HCT116 (cell line): ENCODE results near the gene TEX12. TPM values are rescaled to one million over a fixed set of nuclear protein-coding genes. Genes with fewer than 3 reads are reported as not detected.

ENCODE experiments used
- ATAC-seq: fragments of 200-7000 bp; cut with Tn5 transposase; 2 replicates; pipeline ENCODE4 v1.9.1; 2020; ENCODE audit warnings: mild to moderate bottlenecking, moderate library complexity
- BruUV-seq: library from RNA; stranded (reverse); fragments of 400-500 nt; replicated peaks from 2 replicates; lab custom pipeline; 2021; lab: Mats Ljungman, UMichigan
- CTCF ChIA-PET: fragments of 300-600 bp; sonication (Branson Sonifier 250); formaldehyde crosslinking; loops from one replicate; lab custom pipeline; 2021; ENCODE audit warnings: antibody characterized with exemption; lab: Charles Lee
- POLR2A ChIA-PET: fragments of 300-600, 350-600 bp; sonication (Branson Sonifier 250); formaldehyde crosslinking; loops from one replicate; lab custom pipeline; 2021; ENCODE audit warnings: antibody characterized with exemption; lab: Charles Lee
- RAD21 ChIA-PET, 2 experiments: fragments of 300-600 bp; sonication (Branson Sonifier 250); formaldehyde crosslinking; loops; one replicate each; lab custom pipeline; 2023; ENCODE audit warnings: low total read pairs in 2 of 2; ENCODE audit not compliant: uncharacterized antibody in 2 of 2, unreplicated experiment in 2 of 2, low non-redundant PET in 1 of 2; lab: Charles Lee
- DNase-seq: peaks from one replicate; pipeline ENCODE4 v3.0.0-alpha.2; 2010; ENCODE audit warnings: low read depth, low spot score
- H2AFZ ChIP-seq: fragments of 200-600 bp; shearing (Covaris generic), sonication (generic); 2 replicates; pipeline ENCODE4 v1.6.1; 2017; ENCODE audit warnings: low read depth, mixed run types, mixed read lengths, antibody characterized with exemption, low read length; ENCODE audit not compliant: poor library complexity, severe bottlenecking
- H3K27ac ChIP-seq: 2 replicates; pipeline ENCODE4 v1.5.1; 2012; ENCODE audit warnings: low read depth, low read length
- H3K27me3 ChIP-seq: fragments of 200-600 bp; sonication (generic); 2 replicates; pipeline ENCODE4 v1.6.1; 2016; ENCODE audit warnings: mixed run types, low read length, mixed read lengths; ENCODE audit not compliant: insufficient read depth
- H3K36me3 ChIP-seq, 2 experiments: fragments of 200-500 bp in 1 of 2; fragments of 200-600 bp in 1 of 2; sonication (Bioruptor generic) in 1 of 2; sonication (generic) in 1 of 2; 2 replicates each; pipeline versions ENCODE4 v1.5.1 to v1.6.1; 2014 to 2016; ENCODE audit warnings: low read length in 2 of 2, inconsistent platforms in 1 of 2, mixed read lengths in 1 of 2, mixed run types in 1 of 2; ENCODE audit not compliant: insufficient read depth in 2 of 2, control insufficient read depth in 1 of 2
- H3K4me1 ChIP-seq, 2 experiments: fragments of 200-600 bp in 1 of 2; sonication (generic) in 1 of 2; 2 replicates each; pipeline versions ENCODE4 v1.5.1 to v1.6.1; 2012 to 2017; ENCODE audit warnings: low read length in 2 of 2, inconsistent platforms in 1 of 2, mild to moderate bottlenecking in 1 of 2, mixed read lengths in 1 of 2, mixed run types in 1 of 2, moderate library complexity in 1 of 2; ENCODE audit not compliant: insufficient read depth in 2 of 2, control insufficient read depth in 1 of 2
- H3K4me2 ChIP-seq: fragments of 200-600 bp; sonication (generic); 2 replicates; pipeline ENCODE4 v1.6.1; 2017; ENCODE audit warnings: mixed run types, low read length, mixed read lengths
- H3K4me3 ChIP-seq, 2 experiments: fragments of 200-600 bp in 1 of 2; sonication (generic) in 1 of 2; replicated peaks in 1 of 2; 2 replicates each; pipeline ENCODE4 v1.5.1; 2011 to 2016; ENCODE audit warnings: low read length in 2 of 2, control low read depth in 1 of 2, low read depth in 1 of 2, mild to moderate bottlenecking in 1 of 2, mixed read lengths in 1 of 2, mixed run types in 1 of 2
- H3K79me2 ChIP-seq: fragments of 200-600 bp; sonication (generic); 2 replicates; pipeline ENCODE4 v1.6.1; 2017; ENCODE audit warnings: mild to moderate bottlenecking, mixed run types, low read length, moderate library complexity, mixed read lengths; ENCODE audit not compliant: insufficient read depth
- H3K9ac ChIP-seq: fragments of 200-600 bp; sonication (generic); 2 replicates; pipeline ENCODE4 v1.6.1; 2016; ENCODE audit warnings: low read length, mixed read lengths
- H3K9me2 ChIP-seq: fragments of 200-600 bp; sonication (generic), shearing (Covaris generic); 2 replicates; pipeline ENCODE4 v1.6.1; 2017; ENCODE audit warnings: mixed run types, mild to moderate bottlenecking, moderate library complexity; ENCODE audit not compliant: insufficient read depth
- H3K9me3 ChIP-seq, 2 experiments: fragments of 200-500 bp in 1 of 2; fragments of 200-600 bp in 1 of 2; sonication (Bioruptor generic) in 1 of 2; sonication (generic) in 1 of 2; 2 replicates each; pipeline ENCODE4 v1.6.1; 2014 to 2017; ENCODE audit warnings: low read length in 2 of 2, mixed read lengths in 2 of 2, inconsistent platforms in 1 of 2, low read depth in 1 of 2, mild to moderate bottlenecking in 1 of 2, mixed run types in 1 of 2, moderate library complexity in 1 of 2; ENCODE audit not compliant: control insufficient read depth in 1 of 2, insufficient read depth in 1 of 2
- H4K20me1 ChIP-seq: fragments of 200-600 bp; sonication (generic), shearing (Covaris generic); 2 replicates; pipeline ENCODE4 v1.6.1; 2017; ENCODE audit warnings: mixed run types, mild to moderate bottlenecking, moderate library complexity; ENCODE audit not compliant: insufficient read depth
- ATF3 ChIP-seq: IDR thresholded peaks from 2 replicates; pipeline ENCODE4 v1.6.1; 2012
- CEBPB ChIP-seq: IDR thresholded peaks from 2 replicates; pipeline ENCODE4 v1.6.1; 2012; ENCODE audit warnings: low read depth
- EGR1 ChIP-seq: IDR thresholded peaks from 2 replicates; pipeline ENCODE4 v1.6.1; 2012; ENCODE audit warnings: low read depth
- ELF1 ChIP-seq: IDR thresholded peaks from 2 replicates; pipeline ENCODE4 v1.6.1; 2012; ENCODE audit warnings: low read depth, borderline replicate concordance
- EZH2 ChIP-seq: fragments of 200-600 bp; sonication (generic); IDR thresholded peaks from 2 replicates; pipeline ENCODE4 v1.6.1; 2017; ENCODE audit warnings: antibody characterized with exemption, mixed run types
- EZH2phosphoT487 ChIP-seq: fragments of 200-600 bp; IDR thresholded peaks from 2 replicates; pipeline ENCODE4 v1.6.1; 2018; ENCODE audit warnings: antibody characterized with exemption, borderline replicate concordance
- FOSL1 ChIP-seq: IDR thresholded peaks from 2 replicates; pipeline ENCODE4 v1.6.1; 2012; ENCODE audit warnings: low read depth
- JUND ChIP-seq: IDR thresholded peaks from 2 replicates; pipeline ENCODE4 v1.6.1; 2012
- POLR2A ChIP-seq: IDR thresholded peaks from 2 replicates; pipeline ENCODE4 v1.7.0; 2011; ENCODE audit warnings: borderline replicate concordance; ENCODE audit not compliant: insufficient read depth, insufficient read length; ENCODE audit errors: extremely low read depth
- POLR2AphosphoS5 ChIP-seq: IDR thresholded peaks from 2 replicates; pipeline ENCODE4 v1.6.1; 2011; ENCODE audit warnings: mild to moderate bottlenecking, low read depth, low read length, moderate library complexity
- RAD21 ChIP-seq: IDR thresholded peaks from 2 replicates; pipeline ENCODE4 v1.6.1; 2012; ENCODE audit warnings: low read depth, mild to moderate bottlenecking
- REST ChIP-seq: IDR thresholded peaks from 2 replicates; pipeline ENCODE4 v1.6.1; 2012; ENCODE audit warnings: low read depth
- SIN3A ChIP-seq: IDR thresholded peaks from 2 replicates; pipeline ENCODE4 v1.6.1; 2012; ENCODE audit warnings: low read depth
- SRF ChIP-seq: IDR thresholded peaks from 2 replicates; pipeline ENCODE4 v1.6.1; 2012; ENCODE audit warnings: low read depth
- TCF7L2 ChIP-seq: IDR thresholded peaks from 2 replicates; pipeline ENCODE4 v1.7.0; 2011; ENCODE audit warnings: borderline replicate concordance, inconsistent platforms; ENCODE audit not compliant: insufficient read depth, insufficient read length; ENCODE audit errors: extremely low read depth
- ZFX ChIP-seq: fragments of 450-650 bp; IDR thresholded peaks from 2 replicates; pipeline ENCODE4 v1.6.1; 2017
- ZNF274 ChIP-seq: fragments of 200-500 bp; sonication (Bioruptor generic); IDR thresholded peaks from 2 replicates; pipeline ENCODE4 v1.6.1; 2014; ENCODE audit warnings: mild to moderate bottlenecking, low read depth, low read length, inconsistent platforms
- intact Hi-C: fragments of 100-400 bp; cut with micrococcal nuclease; formaldehyde crosslinking; loops from 2 replicates; pipeline ENCODE4 v1.10.0; 2022
- total RNA-seq: library from RNA; stranded (reverse); gene quantifications from one replicate; pipeline ENCODE4 v1.2.1, GENCODE V29; 2021; ENCODE audit not compliant: unreplicated experiment
- TF ChIP-seq, protein P1 (sequence below): IDR thresholded peaks from 2 replicates; pipeline ENCODE4 v1.6.1; 2011; ENCODE audit warnings: mild to moderate bottlenecking, low read length, moderate library complexity; ENCODE audit not compliant: insufficient replicate concordance; ENCODE audit errors: extremely low read depth
- TF ChIP-seq, protein P2 (sequence below): IDR thresholded peaks from 2 replicates; pipeline ENCODE4 v1.6.1; 2012

Gene TEX12
- total RNA-seq, 1 experiment from 2014 or later, result not detected

DNA sequence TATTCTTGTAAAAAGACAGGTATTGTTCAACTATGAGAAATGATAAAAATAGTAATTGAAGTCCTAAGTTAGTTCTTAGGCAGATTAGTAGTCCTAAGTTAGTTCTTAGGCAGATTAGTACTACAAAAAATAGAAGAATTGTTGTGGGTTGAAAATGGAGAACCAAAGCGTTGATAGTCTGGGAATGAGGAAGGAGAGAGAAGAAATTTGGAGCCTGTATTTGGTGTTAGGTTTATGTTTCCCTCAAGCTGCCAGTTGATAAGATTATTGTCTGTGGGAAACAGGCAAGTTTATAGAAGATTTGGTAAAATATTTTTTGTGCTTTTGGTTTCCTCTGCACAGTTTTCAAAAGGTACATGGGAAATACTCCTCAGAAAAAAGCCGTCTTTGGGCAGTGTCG lies 11.8 kb downstream of the TEX12 start:
- no peaks in the 10 kb centered on the region for H3K79me2 ChIP-seq
- H3K4me1 ChIP-seq, result peaks cover 3 to 19% of the 10 kb centered on the region in 2 experiments; a peak in 3 of 4 replicates
- no peaks in the 10 kb centered on the region for H3K9me2 ChIP-seq
- ChIA-PET POLR2A (no interaction called here), RAD21 (no interaction called here), CTCF (no interaction called here)
- ATAC-seq (no peak), DNase-seq (no peak)
- no TSS peak for BruUV-seq
- no peaks in the 10 kb centered on the region for H3K36me3 ChIP-seq
- TF ChIP-seq, protein P1, sequence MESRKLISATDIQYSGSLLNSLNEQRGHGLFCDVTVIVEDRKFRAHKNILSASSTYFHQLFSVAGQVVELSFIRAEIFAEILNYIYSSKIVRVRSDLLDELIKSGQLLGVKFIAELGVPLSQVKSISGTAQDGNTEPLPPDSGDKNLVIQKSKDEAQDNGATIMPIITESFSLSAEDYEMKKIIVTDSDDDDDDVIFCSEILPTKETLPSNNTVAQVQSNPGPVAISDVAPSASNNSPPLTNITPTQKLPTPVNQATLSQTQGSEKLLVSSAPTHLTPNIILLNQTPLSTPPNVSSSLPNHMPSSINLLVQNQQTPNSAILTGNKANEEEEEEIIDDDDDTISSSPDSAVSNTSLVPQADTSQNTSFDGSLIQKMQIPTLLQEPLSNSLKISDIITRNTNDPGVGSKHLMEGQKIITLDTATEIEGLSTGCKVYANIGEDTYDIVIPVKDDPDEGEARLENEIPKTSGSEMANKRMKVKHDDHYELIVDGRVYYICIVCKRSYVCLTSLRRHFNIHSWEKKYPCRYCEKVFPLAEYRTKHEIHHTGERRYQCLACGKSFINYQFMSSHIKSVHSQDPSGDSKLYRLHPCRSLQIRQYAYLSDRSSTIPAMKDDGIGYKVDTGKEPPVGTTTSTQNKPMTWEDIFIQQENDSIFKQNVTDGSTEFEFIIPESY, result no peak
- TF ChIP-seq ZNF274 (no peak), ZFX (no peak), CEBPB (no peak), FOSL1 (no peak), RAD21 (no peak), EZH2phosphoT487 (no peak), ELF1 (no peak), POLR2AphosphoS5 (no peak), POLR2A (no peak), ATF3 (no peak), SIN3A (no peak), JUND (no peak), TCF7L2 (no peak), EGR1 (no peak), REST (no peak), SRF (no peak), EZH2 (no peak)
- TF ChIP-seq, protein P2, sequence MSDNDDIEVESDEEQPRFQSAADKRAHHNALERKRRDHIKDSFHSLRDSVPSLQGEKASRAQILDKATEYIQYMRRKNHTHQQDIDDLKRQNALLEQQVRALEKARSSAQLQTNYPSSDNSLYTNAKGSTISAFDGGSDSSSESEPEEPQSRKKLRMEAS, result no peak
- H3K4me3 ChIP-seq, result no peak overlapping the region
- intact Hi-C loops, result loop anchor here (5.0 kb wide), 1 partner anchor 247 kb away; no protein-coding TSS in a partner anchor
- H4K20me1 ChIP-seq, result no peaks in the 10 kb centered on the region
- no peaks in the 10 kb centered on the region for H3K27me3 ChIP-seq
- no peaks in the 10 kb centered on the region for H3K9me3 ChIP-seq
- H3K4me2 ChIP-seq, result no peak overlapping the region
- H3K27ac ChIP-seq, result no peak overlapping the region
- no peak overlapping the region for H3K9ac ChIP-seq
- H2AFZ ChIP-seq, result no peak overlapping the region
